ENCODE measurements around the gene ACTMAP. TPM values are rescaled to one million over a fixed set of nuclear protein-coding genes. Genes with fewer than 3 reads are reported as not detected.

The ACTMAP gene
- total and polyA plus RNA-seq, 9 of the 15 experiments (the other 6 are each of a cell fraction or from before 2014, with no cell fraction given), result 1.7 to 16.6 (median 4.9) TPM

DNA sequence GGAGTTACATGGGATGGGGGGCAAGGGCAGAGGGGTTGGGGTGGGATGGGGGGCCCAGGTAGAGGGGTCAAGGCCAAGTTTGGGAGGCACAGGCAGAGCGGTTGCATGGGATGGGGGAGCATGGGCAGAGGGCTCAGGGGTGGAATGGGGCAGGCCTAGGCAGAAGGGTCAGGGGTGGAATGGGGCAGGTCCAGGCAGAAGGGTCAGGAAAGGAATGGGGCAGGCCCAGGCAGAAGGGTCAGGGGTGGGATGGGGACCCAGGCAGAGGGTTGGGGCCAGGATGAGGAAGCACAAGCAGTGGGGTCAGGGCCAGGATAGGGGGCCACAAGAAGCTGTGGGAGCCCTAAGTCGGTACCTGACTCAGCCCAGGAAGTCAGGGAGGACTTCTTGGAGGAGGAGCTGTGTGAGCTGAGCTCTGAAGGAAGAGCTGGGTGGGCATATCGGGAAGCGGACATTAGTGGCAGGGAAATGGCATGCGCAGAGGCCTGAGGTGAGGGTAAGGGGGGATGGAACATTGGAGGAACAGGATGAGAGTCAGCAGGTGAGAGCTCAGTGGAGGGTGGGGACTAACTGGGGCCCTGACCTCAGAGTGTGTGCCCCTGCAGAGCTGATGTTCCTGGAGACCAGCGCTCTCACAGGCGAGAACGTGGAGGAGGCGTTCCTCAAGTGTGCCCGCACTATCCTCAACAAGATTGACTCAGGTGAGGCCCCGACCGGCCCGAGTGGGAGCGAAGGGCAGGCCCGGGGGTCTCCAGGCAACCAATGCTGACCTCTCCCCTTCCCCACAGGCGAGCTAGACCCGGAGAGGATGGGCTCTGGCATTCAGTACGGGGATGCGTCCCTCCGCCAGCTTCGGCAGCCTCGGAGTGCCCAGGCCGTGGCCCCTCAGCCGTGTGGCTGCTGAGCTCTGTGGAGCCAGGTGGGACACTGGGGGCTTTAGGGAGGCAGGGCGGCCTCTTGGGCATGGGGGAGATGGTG lies 36.1 kb upstream of the ACTMAP start:
- WGBS (ENCODE audit: insufficient coverage, low coverage, missing lambda C conversion rate), result 80% methylated on average over 19 of the region's 25 CpGs
- ChIA-PET POLR2A (interaction anchor here (0.8 to 1.3 kb wide), 4 partner anchors 8 to 22 kb away, joined by 3 to 8 read pairs (median 4); partner anchors contain the start of gene RAB4B), CTCF (ENCODE audit: low intra/inter-chr PET ratio) (no interaction called here)
- TF ChIP-seq POLR3G (IDR thresholded peaks at IDR 0.05; ENCODE audit: extremely low read depth, insufficient read length, insufficient replicate concordance) (no peak), RBFOX2 (IDR thresholded peaks at IDR 0.05; ENCODE audit: low read depth, low read length) (0 out of 2 replicates have a peak, but pooled peaks have one; percentile 8), ZFP36 (IDR thresholded peaks at IDR 0.05; ENCODE audit: low read depth, low read length, partially characterized antibody) (peak; percentile 89)
- TF ChIP-seq, protein P1, sequence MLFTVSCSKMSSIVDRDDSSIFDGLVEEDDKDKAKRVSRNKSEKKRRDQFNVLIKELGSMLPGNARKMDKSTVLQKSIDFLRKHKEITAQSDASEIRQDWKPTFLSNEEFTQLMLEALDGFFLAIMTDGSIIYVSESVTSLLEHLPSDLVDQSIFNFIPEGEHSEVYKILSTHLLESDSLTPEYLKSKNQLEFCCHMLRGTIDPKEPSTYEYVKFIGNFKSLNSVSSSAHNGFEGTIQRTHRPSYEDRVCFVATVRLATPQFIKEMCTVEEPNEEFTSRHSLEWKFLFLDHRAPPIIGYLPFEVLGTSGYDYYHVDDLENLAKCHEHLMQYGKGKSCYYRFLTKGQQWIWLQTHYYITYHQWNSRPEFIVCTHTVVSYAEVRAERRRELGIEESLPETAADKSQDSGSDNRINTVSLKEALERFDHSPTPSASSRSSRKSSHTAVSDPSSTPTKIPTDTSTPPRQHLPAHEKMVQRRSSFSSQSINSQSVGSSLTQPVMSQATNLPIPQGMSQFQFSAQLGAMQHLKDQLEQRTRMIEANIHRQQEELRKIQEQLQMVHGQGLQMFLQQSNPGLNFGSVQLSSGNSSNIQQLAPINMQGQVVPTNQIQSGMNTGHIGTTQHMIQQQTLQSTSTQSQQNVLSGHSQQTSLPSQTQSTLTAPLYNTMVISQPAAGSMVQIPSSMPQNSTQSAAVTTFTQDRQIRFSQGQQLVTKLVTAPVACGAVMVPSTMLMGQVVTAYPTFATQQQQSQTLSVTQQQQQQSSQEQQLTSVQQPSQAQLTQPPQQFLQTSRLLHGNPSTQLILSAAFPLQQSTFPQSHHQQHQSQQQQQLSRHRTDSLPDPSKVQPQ (CRISPR knock-in tag; IDR thresholded peaks at IDR 0.05; ENCODE audit: borderline replicate concordance), result no peak
- Histone ChIP-seq H3K9ac (ENCODE audit: insufficient read depth in 1 of 2, low read depth in 2 of 2, low read length in 2 of 2) (peak overlapping the region in 1 of 2 experiments; percentile 78; a peak in 2 of 4 replicates), H3K27ac (ENCODE audit: extremely low read depth, low read depth, low read length) (no peak overlapping the region), H3K36me3 (ENCODE audit: control insufficient read depth, insufficient read depth, low read length) (no peaks in the 10 kb centered on the region), H4K20me1 (replicated peaks; ENCODE audit: control insufficient read depth, insufficient read depth, low read length) (no peaks in the 10 kb centered on the region), H3K9me1 (ENCODE audit: control insufficient read depth, insufficient read depth, low read length) (no peaks in the 10 kb centered on the region), H3K4me1 (replicated peaks in 1 of 2; ENCODE audit: control insufficient read depth in 2 of 2, insufficient read depth in 2 of 2, low read length in 2 of 2) (peaks cover 0 to 13% of the 10 kb centered on the region in 2 experiments; a peak in 2 of 5 replicates), H3K79me2 (ENCODE audit: control insufficient read depth, insufficient read depth, low read length) (no peaks in the 10 kb centered on the region), H3K4me2 (ENCODE audit: insufficient read depth, low read length) (no peak overlapping the region), H2AFZ (ENCODE audit: low read depth, low read length) (no peak overlapping the region), H3K4me3 (no peak overlapping the region), H3K9me3 (replicated peaks; ENCODE audit: control insufficient read depth, insufficient read depth, low read depth, low read length) (no peaks in the 10 kb centered on the region), H3K27me3 (ENCODE audit: control insufficient read depth in 2 of 2, insufficient read depth in 2 of 2, low read length in 2 of 2) (no peaks in the 10 kb centered on the region)
- ATAC-seq, result no peak; the same call in 2 of the 3 replicates
- intact Hi-C loops (cut with micrococcal nuclease) (no loop called here), in situ Hi-C loops (cut with MboI) (no loop called here)
- DNase-seq (ENCODE audit: extremely low read depth in 1 of 4, low spot score in 3 of 4), result no peak
- FAIRE-seq, result no peak
- BruUV-seq (replicated peaks), result no TSS peak

Measured in K562 (cell line).